GM12891 (cell line): ENCODE results near the gene CEP152.

Source experiments
- POLR2A ChIP-seq: IDR thresholded peaks from 2 replicates; pipeline ENCODE4 v1.6.1; 2011; ENCODE audit warnings: low read depth, low read length, control low read depth
- POLR2AphosphoS5 ChIP-seq: IDR thresholded peaks from 2 replicates; pipeline ENCODE4 v1.6.1; 2011; ENCODE audit warnings: low read depth, low read length, control low read depth
- TAF1 ChIP-seq: IDR thresholded peaks from 2 replicates; pipeline ENCODE4 v1.6.1; 2011; ENCODE audit warnings: low read depth, low read length, control low read depth

- TF ChIP-seq TAF1 (no peak), POLR2A (no peak), POLR2AphosphoS5 (no peak)
Observed at GRCh38 chr15:48858401-48858800, 47.5 kb upstream of the CEP152 start.
